ENCODE results near the gene IGHMBP2.
A peak's percentile ranks its signal among the peaks of the same experiment; 100 is the strongest.
"Not testable (repeated sequence)": the region's sequence is repeated elsewhere in the genome, so short reads cannot be mapped to it uniquely, and the experiment has no call there.

The IGHMBP2 gene

DNA sequence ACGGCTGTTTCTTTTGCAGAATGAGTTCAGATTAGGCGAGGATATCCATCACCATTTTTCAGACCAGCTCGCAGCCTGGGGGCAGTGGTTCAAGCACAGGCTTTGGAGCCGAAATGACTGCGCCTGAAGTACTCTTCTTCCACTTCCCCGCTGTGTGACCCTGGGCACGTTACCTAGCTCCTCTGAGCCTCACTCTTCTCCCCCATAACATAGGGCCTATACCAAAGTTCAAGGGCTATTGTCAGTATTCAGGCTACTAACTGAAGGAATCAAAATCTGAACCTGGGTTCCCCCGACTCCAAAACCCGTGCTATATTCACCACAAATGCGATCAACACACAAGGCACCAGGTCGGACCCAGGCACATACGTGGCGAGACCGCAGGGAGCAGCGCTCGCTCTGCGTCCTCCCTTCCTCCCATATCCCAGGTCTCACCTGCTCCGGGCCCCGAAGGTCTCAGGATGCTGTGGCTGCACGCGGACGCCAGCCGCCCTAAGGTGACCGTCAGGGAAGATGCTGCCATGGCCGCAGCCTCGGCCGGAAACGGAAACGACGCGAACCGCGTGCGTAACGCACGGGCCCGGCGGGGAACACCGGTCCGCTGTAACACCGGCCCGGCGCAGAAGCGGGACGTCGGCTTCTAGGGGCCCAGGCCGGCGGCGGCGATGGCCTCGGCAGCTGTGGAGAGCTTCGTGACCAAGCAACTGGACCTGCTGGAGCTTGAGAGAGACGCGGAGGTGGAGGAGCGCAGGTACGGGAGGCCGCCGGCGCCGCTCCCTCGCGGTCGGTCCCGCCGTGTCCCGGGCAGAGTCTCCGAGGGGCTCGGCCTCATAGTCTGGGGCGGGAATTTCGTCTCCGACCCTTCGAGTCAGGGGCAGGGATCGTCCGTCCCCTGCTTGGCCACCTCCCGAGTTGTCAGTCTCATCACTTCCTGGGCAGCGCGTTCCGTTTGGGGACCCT is at the start of gene IGHMBP2, which contains the start of gene MRPL21:
Gene IGHMBP2 (plus strand): TSS at position 604 of the 960 bp plus-strand sequence. CDS start 62 bp downstream, at position 666.
Gene MRPL21 (minus strand): TSS at position 545 of the 960 bp plus-strand sequence. CDS start 22 bp downstream, at position 523.
- H3K27me3 ChIP-seq (ENCODE audit: insufficient read depth, low read length), result no peaks in the 10 kb centered on the region
- no peak for TF ChIP-seq EZH2 (IDR thresholded peaks at IDR 0.05; ENCODE audit: borderline replicate concordance, low read length)
- TF ChIP-seq, protein P1, sequence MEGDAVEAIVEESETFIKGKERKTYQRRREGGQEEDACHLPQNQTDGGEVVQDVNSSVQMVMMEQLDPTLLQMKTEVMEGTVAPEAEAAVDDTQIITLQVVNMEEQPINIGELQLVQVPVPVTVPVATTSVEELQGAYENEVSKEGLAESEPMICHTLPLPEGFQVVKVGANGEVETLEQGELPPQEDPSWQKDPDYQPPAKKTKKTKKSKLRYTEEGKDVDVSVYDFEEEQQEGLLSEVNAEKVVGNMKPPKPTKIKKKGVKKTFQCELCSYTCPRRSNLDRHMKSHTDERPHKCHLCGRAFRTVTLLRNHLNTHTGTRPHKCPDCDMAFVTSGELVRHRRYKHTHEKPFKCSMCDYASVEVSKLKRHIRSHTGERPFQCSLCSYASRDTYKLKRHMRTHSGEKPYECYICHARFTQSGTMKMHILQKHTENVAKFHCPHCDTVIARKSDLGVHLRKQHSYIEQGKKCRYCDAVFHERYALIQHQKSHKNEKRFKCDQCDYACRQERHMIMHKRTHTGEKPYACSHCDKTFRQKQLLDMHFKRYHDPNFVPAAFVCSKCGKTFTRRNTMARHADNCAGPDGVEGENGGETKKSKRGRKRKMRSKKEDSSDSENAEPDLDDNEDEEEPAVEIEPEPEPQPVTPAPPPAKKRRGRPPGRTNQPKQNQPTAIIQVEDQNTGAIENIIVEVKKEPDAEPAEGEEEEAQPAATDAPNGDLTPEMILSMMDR (IDR thresholded peaks at IDR 0.05; ENCODE audit: low read length), result no peak
- no peaks in the 10 kb centered on the region for H3F3A ChIP-seq (ENCODE audit: insufficient read depth, low read length)
- peak within 1 kb of the TSS; percentile 97 for H3K4me2 ChIP-seq (ENCODE audit: low read length)
- H4K20me1 ChIP-seq (ENCODE audit: insufficient read depth, low read length), result no peaks in the 10 kb centered on the region
- H2AFZ ChIP-seq (ENCODE audit: low read length), result peak within 1 kb of the TSS; percentile 24; the same call in 1 of the 2 replicates
- H3K79me2 ChIP-seq (ENCODE audit: insufficient read depth, low read length), result peaks cover 38% of the 10 kb centered on the region
- H3K36me3 ChIP-seq (ENCODE audit: insufficient read depth, low read length), result peaks cover 32% of the 10 kb centered on the region
- H3K4me3 ChIP-seq (ENCODE audit: low read depth, low read length, poor library complexity, severe bottlenecking), result peak within 1 kb of the TSS; percentile 92
- H3K9me3 ChIP-seq (ENCODE audit: low read length), result no peaks in the 10 kb centered on the region
- peak within 1 kb of the TSS; percentile 29 for H3K27ac ChIP-seq (ENCODE audit: low read depth, low read length, poor library complexity, severe bottlenecking)
- peak within 1 kb of the TSS; percentile 88 for H3K9ac ChIP-seq (ENCODE audit: low read length)
- peaks cover 29% of the 10 kb centered on the region for H3K4me1 ChIP-seq (ENCODE audit: insufficient read depth, low read length, severe bottlenecking)
- H3K9me2 ChIP-seq (ENCODE audit: low read depth, low read length), result no peaks in the 10 kb centered on the region

GRCh38 chr11:68854273-68854958 is 49.3 kb upstream of the IGHMBP2 start:
- Histone ChIP-seq H4K20me1 (ENCODE audit: insufficient read depth, low read length) (no peaks in the 10 kb centered on the region), H3K4me1 (ENCODE audit: insufficient read depth, low read length, severe bottlenecking) (no peaks in the 10 kb centered on the region), H3K27me3 (ENCODE audit: insufficient read depth, low read length) (no peaks in the 10 kb centered on the region), H3K36me3 (ENCODE audit: insufficient read depth, low read length) (no peaks in the 10 kb centered on the region), H3K9me2 (ENCODE audit: low read depth, low read length) (no peaks in the 10 kb centered on the region), H3K27ac (ENCODE audit: low read depth, low read length, poor library complexity, severe bottlenecking) (no peak overlapping the region), H3K9me3 (ENCODE audit: low read length) (no peaks in the 10 kb centered on the region), H3K79me2 (ENCODE audit: insufficient read depth, low read length) (no peaks in the 10 kb centered on the region), H3K9ac (ENCODE audit: low read length) (no peak overlapping the region), H3K4me2 (ENCODE audit: low read length) (no peak overlapping the region), H3K4me3 (ENCODE audit: low read depth, low read length, poor library complexity, severe bottlenecking) (no peak overlapping the region), H3F3A (ENCODE audit: insufficient read depth, low read length) (no peaks in the 10 kb centered on the region), H2AFZ (ENCODE audit: low read length) (no peak overlapping the region)
- TF ChIP-seq EZH2 (IDR thresholded peaks at IDR 0.05; ENCODE audit: borderline replicate concordance, low read length), result no peak

GRCh38 chr11:68855205-68855981 is 48.3 kb upstream of the IGHMBP2 start:
- no peaks in the 10 kb centered on the region for H3K36me3 ChIP-seq (ENCODE audit: insufficient read depth, low read length)
- H3K4me1 ChIP-seq (ENCODE audit: insufficient read depth, low read length, severe bottlenecking), result no peaks in the 10 kb centered on the region
- no peaks in the 10 kb centered on the region for H3F3A ChIP-seq (ENCODE audit: insufficient read depth, low read length)
- TF ChIP-seq, protein P1 (IDR thresholded peaks at IDR 0.05; ENCODE audit: low read length), result no peak
- no peak for TF ChIP-seq EZH2 (IDR thresholded peaks at IDR 0.05; ENCODE audit: borderline replicate concordance, low read length)
- no peak overlapping the region for H2AFZ ChIP-seq (ENCODE audit: low read length)
- H3K9ac ChIP-seq (ENCODE audit: low read length), result no peak overlapping the region
- H3K9me3 ChIP-seq (ENCODE audit: low read length), result no peaks in the 10 kb centered on the region
- H3K27me3 ChIP-seq (ENCODE audit: insufficient read depth, low read length), result no peaks in the 10 kb centered on the region
- H3K4me2 ChIP-seq (ENCODE audit: low read length), result no peak overlapping the region
- H3K79me2 ChIP-seq (ENCODE audit: insufficient read depth, low read length), result no peaks in the 10 kb centered on the region
- H4K20me1 ChIP-seq (ENCODE audit: insufficient read depth, low read length), result no peaks in the 10 kb centered on the region
- no peak overlapping the region for H3K4me3 ChIP-seq (ENCODE audit: low read depth, low read length, poor library complexity, severe bottlenecking)
- no peaks in the 10 kb centered on the region for H3K9me2 ChIP-seq (ENCODE audit: low read depth, low read length)
- H3K27ac ChIP-seq (ENCODE audit: low read depth, low read length, poor library complexity, severe bottlenecking), result no peak overlapping the region

DNA sequence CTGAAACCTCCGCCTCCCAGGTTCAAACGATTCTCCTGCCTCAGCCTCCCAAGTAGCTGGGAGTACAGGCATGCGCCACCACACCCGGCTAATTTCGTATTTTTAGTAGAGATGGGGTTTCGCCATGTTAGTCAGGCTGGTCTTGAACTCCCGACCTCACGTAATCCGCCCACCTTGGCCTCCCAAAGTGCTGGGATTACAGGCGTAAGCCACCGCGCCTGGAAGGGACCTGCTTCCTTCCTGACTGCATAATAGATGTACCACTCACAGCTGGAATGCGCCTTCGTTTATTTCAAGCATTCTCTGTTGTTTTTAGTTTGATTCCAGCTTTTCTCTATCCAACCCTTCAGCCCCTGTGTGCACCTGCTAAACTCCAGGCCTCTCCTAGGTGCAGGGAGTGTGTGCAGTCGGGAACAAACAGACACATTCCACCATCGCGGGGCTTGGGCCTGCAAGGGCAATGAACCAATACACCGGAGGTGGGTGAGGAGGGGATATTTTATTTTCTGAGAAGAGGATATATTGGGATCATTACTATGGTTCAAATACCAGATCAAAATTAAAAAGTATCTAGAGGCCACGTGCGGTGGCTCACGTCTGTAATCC is 47.2 kb upstream of the IGHMBP2 start:
- not testable (repeated sequence) for H3K27me3 ChIP-seq (ENCODE audit: insufficient read depth, low read length); H3F3A ChIP-seq (ENCODE audit: insufficient read depth, low read length); H3K4me3 ChIP-seq (ENCODE audit: low read depth, low read length, poor library complexity, severe bottlenecking); H3K27ac ChIP-seq (ENCODE audit: low read depth, low read length, poor library complexity, severe bottlenecking); H3K9ac ChIP-seq (ENCODE audit: low read length); H3K36me3 ChIP-seq (ENCODE audit: insufficient read depth, low read length); H4K20me1 ChIP-seq (ENCODE audit: insufficient read depth, low read length); H3K9me2 ChIP-seq (ENCODE audit: low read depth, low read length); H3K9me3 ChIP-seq (ENCODE audit: low read length); H3K4me2 ChIP-seq (ENCODE audit: low read length); H3K4me1 ChIP-seq (ENCODE audit: insufficient read depth, low read length, severe bottlenecking); H3K79me2 ChIP-seq (ENCODE audit: insufficient read depth, low read length); H2AFZ ChIP-seq (ENCODE audit: low read length)

Measured in OCI-LY1 (cell line).